GM12878 (cell line): ENCODE measurements around the gene HSPB3. TPM values are rescaled to one million over a fixed set of nuclear protein-coding genes. Genes with fewer than 3 reads are reported as not detected.
A peak's percentile ranks its signal among the peaks of the same experiment; 100 is the strongest.

Experiments used
- ATAC-seq: fragments of 200-7000 bp; cut with Tn5 transposase; 3 replicates; pipeline ENCODE4 v1.9.1; 2020; ENCODE audit warnings: mild to moderate bottlenecking, moderate library complexity
- BruUV-seq: library from RNA; stranded (reverse); fragments of 400-500 nt; replicated peaks from 2 replicates; lab custom pipeline; 2021; lab: Mats Ljungman, UMichigan
- CTCF ChIA-PET: fragments of 300-600 bp; sonication (Branson Sonifier 250); formaldehyde crosslinking; extraction: SDS; loops from one replicate; lab custom pipeline; 2021; ENCODE audit warnings: inconsistent platforms; lab: Yijun Ruan, JAX
- POLR2A ChIA-PET: fragments of 350-600 bp; formaldehyde crosslinking; extraction: SDS; loops from one replicate; lab custom pipeline; 2021; ENCODE audit warnings: inconsistent platforms; lab: Charles Lee
- RAD21 ChIA-PET: fragments of 300-600 bp; sonication (Branson Sonifier 250); formaldehyde crosslinking; loops from one replicate; lab custom pipeline; 2023; ENCODE audit warnings: antibody characterized with exemption; ENCODE audit not compliant: unreplicated experiment; lab: Charles Lee
- SMC1A ChIA-PET: fragments of 300-600 bp; sonication (Branson Sonifier 250); formaldehyde crosslinking; loops from one replicate; lab custom pipeline; 2023; ENCODE audit not compliant: unreplicated experiment, uncharacterized antibody; lab: Charles Lee
- DNase-seq: peaks from one replicate; pipeline ENCODE4 v3.0.0-alpha.2; 2011; ENCODE audit warnings: low read depth, low spot score
- FAIRE-seq: peaks from 3 replicates; lab custom pipeline; 2011; peaks lifted over from hg19 to GRCh38; lab: Jason Lieb, UNC
- H2AFZ ChIP-seq: 2 replicates; pipeline ENCODE4 v1.6.0; 2011; ENCODE audit warnings: low read depth, low read length, control low read depth; ENCODE audit not compliant: control insufficient read depth
- H3K27ac ChIP-seq: 2 replicates; pipeline ENCODE4 v1.5.1; 2011; ENCODE audit warnings: control low read depth; ENCODE audit not compliant: control insufficient read depth, insufficient read depth
- H3K27me3 ChIP-seq, 2 experiments: replicated peaks in 1 of 2; 2 replicates each; pipeline versions ENCODE4 v1.6.0 to v1.6.1; 2011; ENCODE audit warnings: low read length in 1 of 2; ENCODE audit not compliant: control insufficient read depth in 2 of 2, insufficient read depth in 2 of 2
- H3K36me3 ChIP-seq, 2 experiments: 2 replicates each; pipeline ENCODE4 v1.5.1; 2011; ENCODE audit warnings: low read length in 1 of 2; ENCODE audit not compliant: control insufficient read depth in 2 of 2, insufficient read depth in 2 of 2
- H3K4me1 ChIP-seq: 2 replicates; pipeline ENCODE4 v1.6.1; 2011; ENCODE audit warnings: mild to moderate bottlenecking, low read length, moderate library complexity, mixed read lengths; ENCODE audit not compliant: control insufficient read depth, insufficient read depth
- H3K4me2 ChIP-seq: 2 replicates; pipeline ENCODE4 v1.6.0; 2011; ENCODE audit warnings: control low read depth; ENCODE audit not compliant: control insufficient read depth, insufficient read depth
- H3K4me3 ChIP-seq: fragments of 200-600 bp; sonication (generic); 2 replicates; pipeline ENCODE4 v1.5.1; 2016
- H3K79me2 ChIP-seq: 2 replicates; pipeline ENCODE4 v1.6.0; 2011; ENCODE audit warnings: low read length; ENCODE audit not compliant: control insufficient read depth, insufficient read depth
- H3K9ac ChIP-seq: 2 replicates; pipeline ENCODE4 v1.8.0; 2011; ENCODE audit warnings: low read length, control low read depth, mixed read lengths; ENCODE audit not compliant: control insufficient read depth, insufficient read depth
- H3K9me3 ChIP-seq: replicated peaks from 3 replicates; pipeline ENCODE4 v1.5.1; 2011; ENCODE audit warnings: mild to moderate bottlenecking, low read length; ENCODE audit not compliant: control insufficient read depth, insufficient read depth
- H4K20me1 ChIP-seq: 2 replicates; pipeline ENCODE4 v1.6.0; 2011; ENCODE audit not compliant: control insufficient read depth, insufficient read depth
- CHD4 ChIP-seq: fragments of 200-600 bp; sonication (generic); IDR thresholded peaks from 2 replicates; pipeline ENCODE4 v1.6.1; 2016; ENCODE audit warnings: mild to moderate bottlenecking
- CTCF ChIP-seq, 3 experiments: IDR thresholded peaks in 2 of 3; conservative IDR thresholded peaks in 1 of 3; 2 replicates each; pipeline ENCODE4 v1.5.1; 2011; ENCODE audit warnings: low read depth in 3 of 3, low read length in 3 of 3, mild to moderate bottlenecking in 3 of 3, control low read depth in 2 of 3, moderate library complexity in 2 of 3, inconsistent platforms in 1 of 3, mixed read lengths in 1 of 3; ENCODE audit not compliant: control insufficient read depth in 2 of 3, insufficient read depth in 1 of 3; ENCODE audit errors: extremely low read depth in 1 of 3
- IKZF1 ChIP-seq: fragments of 450-650 bp; conservative IDR thresholded peaks from 2 replicates; pipeline ENCODE4 v1.6.1; 2017; ENCODE audit warnings: antibody characterized with exemption, mild to moderate bottlenecking
- MTA3 ChIP-seq: IDR thresholded peaks from 2 replicates; pipeline ENCODE4 v1.6.1; 2012; ENCODE audit warnings: low read length, inconsistent platforms, borderline replicate concordance
- MYB ChIP-seq: fragments of 150-350 bp; IDR thresholded peaks from 2 replicates; pipeline ENCODE4 v1.6.1; 2014; ENCODE audit warnings: mild to moderate bottlenecking, low read depth, low read length, borderline replicate concordance
- NRF1 ChIP-seq: conservative IDR thresholded peaks from 2 replicates; pipeline ENCODE4 v1.6.1; 2011; ENCODE audit warnings: mild to moderate bottlenecking, low read depth, low read length, improper control_type of control experiment
- PAX5 ChIP-seq: IDR thresholded peaks from 2 replicates; pipeline ENCODE4 v1.6.1; 2011; ENCODE audit warnings: low read depth, low read length, borderline replicate concordance
- PRDM15 ChIP-seq: fragments of 450-650 bp; formaldehyde crosslinking; IDR thresholded peaks from 2 replicates; pipeline ENCODE4 v1.4.0; 2020; ENCODE audit warnings: mild to moderate bottlenecking, moderate library complexity
- RAD51 ChIP-seq: fragments of 450-650 bp; IDR thresholded peaks from 2 replicates; pipeline ENCODE4 v1.6.1; 2016; ENCODE audit warnings: moderate library complexity, mild to moderate bottlenecking, inconsistent platforms
- SIN3A ChIP-seq: IDR thresholded peaks from 2 replicates; pipeline ENCODE4 v1.6.1; 2012; ENCODE audit warnings: low read depth, low read length, improper control_type of control experiment
- SPI1 ChIP-seq: IDR thresholded peaks from 2 replicates; pipeline ENCODE4 v1.6.1; 2011; ENCODE audit warnings: low read depth, mild to moderate bottlenecking, low read length, moderate library complexity, borderline replicate concordance; ENCODE audit not compliant: insufficient read depth
- WGBS: methylation state at CpG from one replicate; pipeline ENCODE4 v1.1.6; 2016; ENCODE audit warnings: low lambda C conversion rate; ENCODE audit not compliant: insufficient replicate concordance, insufficient coverage; ENCODE audit errors: missing lambda C conversion rate; 5-methylcytosine and 5-hydroxymethylcytosine counted together
- in situ Hi-C: fragments of 300-500 bp; cut with MboI; formaldehyde crosslinking; loops from 9 replicates; pipeline ENCODE4 v1.14.3; 2018; ENCODE audit warnings: mixed read lengths
- intact Hi-C: fragments of 100-400 bp; cut with micrococcal nuclease; formaldehyde crosslinking; loops from one replicate; pipeline ENCODE4 v1.14.2; 2022; ENCODE audit not compliant: unreplicated experiment
- polyA plus RNA-seq, 11 experiments: library from polyadenylated mRNA; depleted of rRNA in 4 of 11; unstranded in 6 of 11; stranded (reverse) in 5 of 11; fragments of >200 nt; fragmentation: Nextera tagmentation in 4 of 11; fragmentation: Illumina TruSeq in 1 of 11; extraction: Ambion mirVana in 4 of 11; extraction: Trizol in 1 of 11; gene quantifications; 1 replicate in 1 of 11; 2 replicates in 10 of 11; pipeline versions ENCODE4 v1.2.1 to v1.2.3, GENCODE V29; 2011 to 2016; ENCODE audit warnings: inconsistent platforms in 2 of 11, missing spikeins in 2 of 11, low read depth in 1 of 11
- total RNA-seq, 4 experiments: library from RNA; depleted of rRNA in 3 of 4; stranded (reverse); fragments of >200 nt in 3 of 4; fragmentation: Illumina TruSeq in 1 of 4; extraction: Trizol in 1 of 4; gene quantifications; 2 replicates each; pipeline versions ENCODE4 v1.2.1 to v1.2.3, GENCODE V29; 2013 to 2021

Gene HSPB3
- total and polyA plus RNA-seq, 10 of the 15 experiments (the other 5 are each of a cell fraction or from before 2014, with no cell fraction given) = 0.11 to 0.60 (median 0.29) TPM; not detected in 7

GRCh38 chr5:54443270-54443669, 12.2 kb upstream of the HSPB3 start (continued):
- TF ChIP-seq CTCF (IDR thresholded peaks at IDR 0.05 in 2 of 3, conservative IDR thresholded peaks at IDR 0.05 in 1 of 3; ENCODE audit: control insufficient read depth in 2 of 3, extremely low read depth in 1 of 3, insufficient read depth in 1 of 3, low read depth in 3 of 3, low read length in 3 of 3) = peak; percentile 37 to 51 (median 43)

GRCh38 chr5:54445691-54446378, 9.7 kb upstream of the HSPB3 start:
- no peak for DNase-seq
- ChIA-PET SMC1A (interaction anchor here (0.8 to 2.8 kb wide), 2 partner anchors 43 to 44 kb away, joined by 5 to 15 read pairs; no protein-coding TSS in a partner anchor), POLR2A (no interaction called here), RAD21 (interaction anchor here (0.6 kb wide), 1 partner anchor 44 kb away, joined by 3 read pairs; no protein-coding TSS in a partner anchor), CTCF (interaction anchor here (1.0 to 1.9 kb wide), 5 partner anchors 10 to 44 kb away, joined by 3 to 9 read pairs (median 5); no protein-coding TSS in a partner anchor)
- TF ChIP-seq IKZF1 (no peak), SPI1 (no peak), SIN3A (no peak), CHD4 (no peak), PRDM15 (CRISPR knock-in tag) (no peak), NRF1 (no peak), MYB (no peak), MTA3 (no peak), PAX5 (no peak), RAD51 (no peak)
- H3K36me3 ChIP-seq = no peaks in the 10 kb centered on the region
- no peaks in the 10 kb centered on the region for H4K20me1 ChIP-seq
- no peak overlapping the region for H3K27ac ChIP-seq
- no peak overlapping the region for H3K4me3 ChIP-seq
- no peak overlapping the region for H3K9ac ChIP-seq
- WGBS = 41% methylated on average over 2 of the region's 2 CpGs
- intact Hi-C loops = no loop called here
- H2AFZ ChIP-seq = no peak overlapping the region
- H3K4me2 ChIP-seq = no peak overlapping the region
- ATAC-seq = no peak
- in situ Hi-C loops = no loop called here
- no TSS peak for BruUV-seq
- no peaks in the 10 kb centered on the region for H3K9me3 ChIP-seq
- peaks cover 10% of the 10 kb centered on the region for H3K4me1 ChIP-seq
- no peaks in the 10 kb centered on the region; a peak in 2 of 4 replicates for H3K27me3 ChIP-seq
- FAIRE-seq = no peak
- H3K79me2 ChIP-seq = no peaks in the 10 kb centered on the region
